HG02938 (cell line): ENCODE results near the gene TRIM27.
"Not testable (repeated sequence)": the region's sequence is repeated elsewhere in the genome, so short reads cannot be mapped to it uniquely, and the experiment has no call there.

Experiments used
- ATAC-seq: cut with Tn5 transposase; IDR thresholded peaks from one replicate; pipeline ENCODE4 v1.9.1; 2021; ENCODE audit warnings: mild to moderate bottlenecking, moderate library complexity; ENCODE audit not compliant: unreplicated experiment

Gene TRIM27

DNA sequence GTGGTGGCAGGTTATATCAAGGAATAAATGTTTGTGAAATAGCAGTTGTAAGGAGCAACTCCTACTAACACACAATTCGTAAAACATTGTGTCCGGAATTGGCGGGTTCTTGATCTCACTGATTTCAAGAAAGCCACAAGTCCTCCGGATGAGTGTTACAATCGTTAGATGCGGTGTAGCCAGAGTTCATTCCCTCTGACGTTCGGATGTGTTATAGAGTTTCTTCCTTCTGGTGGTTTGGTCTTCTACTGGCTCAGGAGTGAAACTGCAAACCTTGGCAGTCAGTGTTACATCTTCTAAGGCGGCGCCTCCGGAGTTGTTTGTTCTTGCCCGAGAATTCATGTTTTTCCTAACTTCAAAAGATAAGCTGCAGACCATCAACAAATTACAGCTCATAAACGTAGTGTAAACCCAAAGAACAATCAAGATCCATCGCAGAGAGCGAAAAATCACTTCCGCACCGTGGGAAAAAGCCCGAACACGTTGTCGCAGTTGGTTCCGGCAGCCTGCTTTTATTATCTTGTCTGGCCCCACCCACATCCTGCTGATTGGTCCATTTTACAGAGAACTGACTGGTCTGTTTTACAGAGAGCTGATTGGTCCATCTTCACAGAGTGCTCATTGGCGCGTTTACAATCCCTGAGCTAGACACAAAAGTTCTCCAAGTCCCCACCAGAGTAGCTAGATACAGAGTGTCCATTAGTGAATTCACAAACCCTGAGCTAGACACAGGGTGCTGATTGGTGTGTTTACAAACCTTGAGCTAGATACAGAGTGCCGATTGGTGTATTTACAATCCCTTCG is 58.2 kb downstream of the TRIM27 start:
- ATAC-seq: no peak

DNA sequence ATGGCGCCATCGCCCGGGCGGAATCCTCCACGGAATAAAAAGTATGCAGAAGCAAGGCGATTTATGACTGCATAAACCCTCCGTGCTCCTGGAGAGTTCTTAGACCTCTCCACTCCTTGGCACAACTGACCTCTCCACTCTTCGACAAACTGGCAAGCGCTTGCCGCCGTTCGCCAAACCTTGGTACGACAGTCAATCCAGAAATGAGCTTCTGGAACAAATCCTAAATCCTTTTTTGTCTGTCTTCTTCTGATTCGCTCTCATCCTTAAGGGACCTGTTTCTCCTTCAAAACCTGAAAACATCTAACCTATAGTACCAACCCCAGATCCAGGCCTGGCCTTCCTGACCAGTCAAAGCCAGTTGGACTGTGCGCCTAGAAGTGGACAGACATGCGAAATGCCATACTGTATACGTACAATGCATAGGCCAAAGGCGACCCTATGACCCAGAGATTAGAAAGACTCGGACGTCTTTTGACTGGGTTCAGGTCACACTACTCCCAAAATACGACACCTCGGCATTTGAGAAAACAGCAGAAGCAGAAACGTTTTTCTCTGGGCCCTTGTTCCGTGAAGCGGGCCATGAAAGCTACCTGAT is 59.4 kb downstream of the TRIM27 start:
- no peak for ATAC-seq

DNA sequence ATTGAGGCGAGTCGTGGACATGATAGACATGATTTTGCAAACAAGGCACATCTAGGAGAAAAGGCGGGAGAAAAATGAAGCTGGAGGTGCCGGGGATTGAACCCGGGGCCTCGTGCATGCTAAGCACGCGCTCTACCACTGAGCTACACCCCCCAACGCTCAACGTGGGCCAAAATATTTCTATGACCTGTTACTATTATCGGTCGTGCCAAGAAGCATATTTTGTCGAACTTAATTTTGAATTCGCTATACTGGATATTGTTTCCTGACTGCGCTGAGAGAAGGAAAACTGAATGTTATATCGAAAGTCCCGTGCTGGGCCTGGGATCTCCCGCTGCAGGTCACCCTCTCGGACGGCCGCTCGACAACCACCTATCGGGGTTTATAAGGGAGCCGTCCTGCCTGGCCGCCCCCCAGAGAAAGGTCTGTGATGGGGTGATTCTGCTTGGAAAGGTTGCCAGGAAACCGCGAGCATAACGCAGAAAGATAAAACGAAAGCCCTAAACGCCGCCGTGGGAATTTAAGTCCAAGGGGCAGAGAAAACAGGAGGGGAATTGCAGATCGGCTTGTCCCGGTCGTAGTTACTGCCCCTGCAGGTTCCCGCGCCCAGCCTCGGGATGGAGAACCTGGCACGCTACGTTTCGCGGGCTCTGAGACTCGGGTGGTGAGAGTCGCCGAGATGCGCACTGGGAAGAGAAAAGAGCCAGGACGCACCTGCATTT is 60.0 kb downstream of the TRIM27 start:
- peak; percentile 40 for ATAC-seq

DNA sequence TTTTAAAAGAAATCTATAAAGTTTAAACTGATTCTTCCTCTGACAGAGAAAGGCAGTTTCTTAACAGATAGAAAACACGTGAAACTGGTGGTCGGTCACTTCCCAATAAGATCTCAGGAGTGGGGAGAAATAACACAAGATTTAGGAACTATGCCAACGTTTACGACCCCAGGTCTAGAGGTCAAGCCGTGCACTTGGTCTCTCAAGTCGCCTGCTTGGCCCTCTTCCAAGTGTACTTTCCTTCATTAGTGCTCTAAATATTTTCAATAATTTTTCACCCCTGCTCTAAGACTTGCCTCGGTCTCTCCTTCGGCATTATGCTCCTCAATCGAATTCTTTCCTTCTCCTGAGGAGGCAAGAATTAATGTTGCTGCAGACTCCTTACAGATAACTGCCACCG is 61.7 kb downstream of the TRIM27 start:
- ATAC-seq: no peak

DNA sequence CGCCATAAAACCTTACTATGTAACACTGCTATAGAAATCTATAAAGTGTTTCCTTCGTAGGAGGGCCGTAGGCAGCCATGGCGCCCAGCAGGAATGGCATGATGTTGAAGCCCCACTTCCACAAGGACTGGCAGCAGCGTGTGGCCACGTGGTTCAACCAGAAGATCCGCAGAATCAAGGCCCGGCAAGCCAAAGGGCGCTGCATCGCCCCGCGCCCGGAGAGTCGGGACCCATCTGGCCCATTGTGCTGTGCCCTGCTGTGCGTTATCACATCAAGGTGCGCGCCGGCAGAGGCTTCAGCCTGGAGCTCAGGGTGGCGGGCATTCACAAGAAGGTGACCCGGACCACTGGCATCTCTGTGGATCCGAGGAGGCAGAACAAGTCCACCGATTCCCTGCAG is 62.4 kb downstream of the TRIM27 start:
- ATAC-seq: no peak

DNA sequence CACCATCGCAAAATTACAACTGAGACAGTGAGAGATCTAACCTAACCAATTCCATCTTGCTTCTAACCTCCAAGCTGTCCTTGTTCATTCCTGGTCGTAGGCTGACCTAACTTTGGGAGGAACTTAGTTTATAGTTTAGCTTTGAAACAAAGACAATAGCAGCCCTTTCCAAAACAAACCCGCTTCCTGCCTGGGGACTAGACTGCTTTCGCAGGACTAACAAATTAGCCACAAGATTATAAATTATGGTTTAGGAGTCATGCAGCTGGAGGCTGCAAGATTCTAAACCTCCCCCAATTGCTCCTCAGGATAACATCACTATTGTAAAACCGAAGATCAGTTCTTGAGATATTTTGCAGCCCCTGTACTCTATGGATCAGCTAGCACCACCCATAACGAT is 63.2 kb downstream of the TRIM27 start:
- no peak for ATAC-seq

DNA sequence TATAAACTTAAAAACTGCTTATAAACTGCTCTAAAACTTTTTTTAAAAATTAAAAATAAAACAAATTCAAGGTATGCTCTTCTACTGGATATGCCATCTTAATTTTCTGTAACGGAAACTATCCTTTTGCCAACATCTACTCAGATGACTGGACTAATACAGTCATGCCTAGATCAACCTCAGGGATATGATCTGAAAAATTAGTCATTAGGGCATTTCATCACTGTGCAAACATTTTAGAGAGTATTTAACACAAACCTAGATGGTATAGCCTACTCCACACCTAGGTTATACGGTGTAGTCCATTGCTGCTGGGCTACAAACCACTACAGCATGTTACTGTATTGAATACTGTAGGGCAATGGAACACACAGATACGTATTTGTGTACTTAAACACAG is 64.8 kb downstream of the TRIM27 start:
- no peak for ATAC-seq

DNA sequence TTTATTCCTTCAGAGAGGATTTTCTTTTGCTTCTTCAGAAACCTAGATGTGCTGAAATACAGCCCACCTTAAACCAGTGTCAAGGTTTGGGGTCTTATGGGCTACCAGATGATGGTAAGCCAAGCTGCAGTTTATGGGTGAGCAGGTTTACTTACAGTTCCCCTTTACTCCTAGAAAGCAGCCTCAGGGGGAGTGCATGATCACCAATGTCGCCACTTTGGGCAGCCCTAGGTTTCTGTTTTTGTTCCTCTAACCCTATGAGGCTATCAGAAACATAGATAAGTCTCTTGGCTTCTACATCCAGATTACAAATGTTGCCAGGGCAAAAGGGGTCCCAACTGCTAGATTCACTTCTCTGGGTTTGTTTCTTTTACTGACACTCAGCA is 67.2 kb downstream of the TRIM27 start:
- no peak for ATAC-seq

DNA sequence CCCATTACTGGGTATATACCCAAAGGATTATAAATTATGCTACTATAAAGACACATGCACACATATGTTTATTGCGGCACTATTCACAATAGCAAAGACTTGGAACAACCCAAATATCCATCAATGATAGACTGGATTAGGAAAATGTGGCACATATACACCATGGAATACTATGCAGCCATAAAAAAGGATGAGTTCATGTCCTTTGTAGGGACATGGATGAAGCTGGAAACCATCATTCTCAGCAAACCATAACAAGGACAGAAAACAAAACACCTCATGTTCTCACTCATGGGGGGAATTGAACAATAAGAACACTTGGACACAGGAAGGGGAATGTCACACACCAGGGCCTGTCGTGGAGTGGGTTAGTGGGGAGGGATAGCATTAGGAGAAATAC is 69.4 kb downstream of the TRIM27 start:
- ATAC-seq: not testable (repeated sequence)
